Esophagus squamous epithelium (tissue), 5 donors: Measurements from ENCODE around the gene CDC42SE1. TPM values are rescaled to one million over a fixed set of nuclear protein-coding genes. Genes with fewer than 3 reads are reported as not detected.

Source experiments
- DNase-seq: peaks from one replicate; lab custom pipeline; 2025; lab: John Stamatoyannopoulos, UW
- H3K27ac ChIP-seq, 4 donors: fragments of 200-600 bp; sonication (generic); one replicate each; pipeline ENCODE4 v1.5.1; 2016 to 2019; ENCODE audit warnings: mild to moderate bottlenecking in 1 of 4
- H3K27me3 ChIP-seq, 4 donors: fragments of 200-600 bp; sonication (generic); 1 replicate in 3 of 4; 2 replicates in 1 of 4; pipeline versions ENCODE4 v1.5.1 to v1.6.0; 2017 to 2021; ENCODE audit warnings: antibody characterized with exemption in 1 of 4
- H3K36me3 ChIP-seq, 3 donors: fragments of 200-600 bp; sonication (generic); one replicate each; pipeline ENCODE4 v1.5.1; 2016 to 2019
- H3K4me1 ChIP-seq, 3 donors: fragments of 200-600 bp; sonication (generic); one replicate each; pipeline ENCODE4 v1.5.1; 2017 to 2019
- H3K4me3 ChIP-seq, 4 donors: fragments of 200-600 bp; sonication (generic); 1 replicate in 3 of 4; 2 replicates in 1 of 4; pipeline ENCODE4 v1.5.1; 2016 to 2019; ENCODE audit warnings: mild to moderate bottlenecking in 2 of 4, moderate library complexity in 1 of 4
- H3K9me3 ChIP-seq, 3 donors: fragments of 200-600 bp; sonication (generic); one replicate each; pipeline ENCODE4 v1.5.1; 2016 to 2019
- POLR2A ChIP-seq, 4 donors: fragments of 450-650 bp; IDR thresholded peaks; one replicate each; pipeline ENCODE4 v1.6.1; 2017; ENCODE audit warnings: antibody characterized with exemption in 4 of 4, mild to moderate bottlenecking in 4 of 4, moderate library complexity in 3 of 4
- WGBS, 2 donors: methylation state at CpG; one replicate each; pipeline ENCODE4 v1.1.5; 2018; 5-methylcytosine and 5-hydroxymethylcytosine counted together
- intact Hi-C: fragments of 100-400 bp; cut with DNase I; formaldehyde crosslinking; loops from one replicate; pipeline ENCODE4 v1.15.0; 2022
- total RNA-seq, 4 donors: library from RNA; depleted of rRNA; stranded (reverse); fragments of >200 nt; gene quantifications; one replicate each; pipeline ENCODE4 v1.1.0, GENCODE V29; 2016
- TF ChIP-seq, protein P1 (sequence below), 6 experiments: fragments of 450-650 bp in 4 of 6; fragments of 200-600 bp in 2 of 6; sonication (generic) in 2 of 6; IDR thresholded peaks; one replicate each; pipeline ENCODE4 v1.5.1; 2016 to 2019; ENCODE audit warnings: antibody characterized with exemption in 6 of 6, mild to moderate bottlenecking in 4 of 6, moderate library complexity in 4 of 6
- donor health status: DM: yes; HTN: yes; CAD: no.

CDC42SE1 gene
- total RNA-seq, 4 donors from 2014 or later = 86.7 to 128 (median 115) TPM

DNA sequence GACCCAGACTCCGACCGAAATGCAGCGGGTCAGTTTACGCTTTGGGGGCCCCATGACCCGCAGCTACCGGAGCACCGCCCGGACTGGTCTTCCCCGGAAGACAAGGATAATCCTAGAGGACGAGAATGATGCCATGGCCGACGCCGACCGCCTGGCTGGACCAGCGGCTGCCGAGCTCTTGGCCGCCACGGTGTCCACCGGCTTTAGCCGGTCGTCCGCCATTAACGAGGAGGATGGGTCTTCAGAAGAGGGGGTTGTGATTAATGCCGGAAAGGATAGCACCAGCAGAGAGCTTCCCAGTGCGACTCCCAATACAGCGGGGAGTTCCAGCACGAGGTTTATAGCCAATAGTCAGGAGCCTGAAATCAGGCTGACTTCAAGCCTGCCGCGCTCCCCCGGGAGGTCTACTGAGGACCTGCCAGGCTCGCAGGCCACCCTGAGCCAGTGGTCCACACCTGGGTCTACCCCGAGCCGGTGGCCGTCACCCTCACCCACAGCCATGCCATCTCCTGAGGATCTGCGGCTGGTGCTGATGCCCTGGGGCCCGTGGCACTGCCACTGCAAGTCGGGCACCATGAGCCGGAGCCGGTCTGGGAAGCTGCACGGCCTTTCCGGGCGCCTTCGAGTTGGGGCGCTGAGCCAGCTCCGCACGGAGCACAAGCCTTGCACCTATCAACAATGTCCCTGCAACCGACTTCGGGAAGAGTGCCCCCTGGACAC, 11.3 kb downstream of the CDC42SE1 start:
- TF ChIP-seq, protein P1, sequence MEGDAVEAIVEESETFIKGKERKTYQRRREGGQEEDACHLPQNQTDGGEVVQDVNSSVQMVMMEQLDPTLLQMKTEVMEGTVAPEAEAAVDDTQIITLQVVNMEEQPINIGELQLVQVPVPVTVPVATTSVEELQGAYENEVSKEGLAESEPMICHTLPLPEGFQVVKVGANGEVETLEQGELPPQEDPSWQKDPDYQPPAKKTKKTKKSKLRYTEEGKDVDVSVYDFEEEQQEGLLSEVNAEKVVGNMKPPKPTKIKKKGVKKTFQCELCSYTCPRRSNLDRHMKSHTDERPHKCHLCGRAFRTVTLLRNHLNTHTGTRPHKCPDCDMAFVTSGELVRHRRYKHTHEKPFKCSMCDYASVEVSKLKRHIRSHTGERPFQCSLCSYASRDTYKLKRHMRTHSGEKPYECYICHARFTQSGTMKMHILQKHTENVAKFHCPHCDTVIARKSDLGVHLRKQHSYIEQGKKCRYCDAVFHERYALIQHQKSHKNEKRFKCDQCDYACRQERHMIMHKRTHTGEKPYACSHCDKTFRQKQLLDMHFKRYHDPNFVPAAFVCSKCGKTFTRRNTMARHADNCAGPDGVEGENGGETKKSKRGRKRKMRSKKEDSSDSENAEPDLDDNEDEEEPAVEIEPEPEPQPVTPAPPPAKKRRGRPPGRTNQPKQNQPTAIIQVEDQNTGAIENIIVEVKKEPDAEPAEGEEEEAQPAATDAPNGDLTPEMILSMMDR (IDR thresholded peaks at IDR 0.05) = peak in 3 of 6 experiments; percentile 41 to 48 (median 47)
- peak in 1 of 4 donors; percentile 33 for TF ChIP-seq POLR2A (IDR thresholded peaks at IDR 0.05)
- Histone ChIP-seq H3K36me3 (peaks cover 6 to 57% (median 16%) of the 10 kb centered on the region in 3 donors), H3K27me3 (no peaks in the 10 kb centered on the region), H3K4me3 (peak overlapping the region; percentile 45 to 74 (median 72)), H3K4me1 (peaks cover 10 to 50% (median 14%) of the 10 kb centered on the region in 3 donors), H3K27ac (peak overlapping the region; percentile 79 to 94 (median 88)), H3K9me3 (no peaks in the 10 kb centered on the region)
- 2 to 3% methylated on average over 5 to 13 of the region's 48 CpGs for WGBS, 2 donors
- intact Hi-C loops = no loop called here
- DNase-seq = no peak

DNA sequence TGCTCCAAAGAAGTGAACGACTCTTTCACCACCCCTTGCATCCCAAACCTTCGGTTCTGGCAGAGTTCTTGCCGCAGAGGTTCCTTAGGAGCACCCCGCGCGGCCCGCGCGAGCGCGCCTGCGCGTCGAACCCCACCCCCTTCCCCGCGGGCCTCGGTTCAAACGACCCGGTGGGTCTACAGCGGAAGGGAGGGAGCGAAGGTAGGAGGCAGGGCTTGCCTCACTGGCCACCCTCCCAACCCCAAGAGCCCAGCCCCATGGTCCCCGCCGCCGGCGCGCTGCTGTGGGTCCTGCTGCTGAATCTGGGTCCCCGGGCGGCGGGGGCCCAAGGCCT, 11.9 kb downstream of the CDC42SE1 start, which contains the start of gene C1orf56:
Gene C1orf56, plus strand, starts transcription at position 161 of the 334 bp plus-strand sequence. Its CDS starts 97 bp downstream, at position 258.
- no peaks in the 10 kb centered on the region for H3K27me3 ChIP-seq
- H3K4me3 ChIP-seq = peak within 1 kb of the TSS; percentile 45 to 74 (median 72)
- H3K27ac ChIP-seq = peak within 1 kb of the TSS; percentile 79 to 94 (median 88)
- peaks cover 10 to 49% (median 14%) of the 10 kb centered on the region in 3 donors for H3K4me1 ChIP-seq
- H3K9me3 ChIP-seq = no peaks in the 10 kb centered on the region
- DNase-seq = no peak
- intact Hi-C loops = no loop called here
- WGBS, 2 donors = 0% methylated on average over 1 to 7 of the region's 29 CpGs
- H3K36me3 ChIP-seq = peaks cover under 1 to 57% (median 10%) of the 10 kb centered on the region in 3 donors
- peak in 2 of 4 donors; percentile 45 to 63 for TF ChIP-seq POLR2A (IDR thresholded peaks at IDR 0.05)
- TF ChIP-seq, protein P1 (IDR thresholded peaks at IDR 0.05) = no peak

DNA sequence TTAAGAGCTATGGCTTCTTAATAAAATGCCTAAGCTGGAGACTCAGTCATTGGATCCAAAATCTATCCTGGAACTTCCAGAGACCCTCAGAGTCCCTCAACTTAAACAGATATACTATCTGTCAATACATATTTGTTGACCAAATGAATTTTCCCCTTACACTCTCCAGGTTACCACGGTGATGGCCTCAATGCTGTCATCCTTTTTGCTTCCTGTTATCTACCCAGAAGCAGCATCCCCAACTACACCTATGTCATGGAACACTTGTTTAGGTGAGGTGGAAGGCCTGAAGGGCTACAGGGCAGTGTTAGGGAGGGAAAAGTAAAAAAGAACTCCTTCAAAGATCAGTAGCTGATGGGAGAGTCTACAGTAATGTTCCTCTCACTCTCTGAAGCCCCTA, 16.3 kb downstream of the CDC42SE1 start:
- no peak for TF ChIP-seq POLR2A (IDR thresholded peaks at IDR 0.05)
- TF ChIP-seq, protein P1 (IDR thresholded peaks at IDR 0.05) = no peak
- WGBS, 2 donors = 100% methylated on average over 1 of the region's 1 CpG; no CpG with 5 or more reads in 1 of the 2 donors
- H3K9me3 ChIP-seq = no peaks in the 10 kb centered on the region
- H3K27me3 ChIP-seq = no peaks in the 10 kb centered on the region
- H3K4me3 ChIP-seq = no peak overlapping the region
- H3K4me1 ChIP-seq = peaks cover 5 to 18% (median 5%) of the 10 kb centered on the region in 3 donors
- peaks cover 0 to 80% (median 0%) of the 10 kb centered on the region in 3 donors for H3K36me3 ChIP-seq
- no peak overlapping the region for H3K27ac ChIP-seq
- DNase-seq = no peak
- intact Hi-C loops = no loop called here

DNA sequence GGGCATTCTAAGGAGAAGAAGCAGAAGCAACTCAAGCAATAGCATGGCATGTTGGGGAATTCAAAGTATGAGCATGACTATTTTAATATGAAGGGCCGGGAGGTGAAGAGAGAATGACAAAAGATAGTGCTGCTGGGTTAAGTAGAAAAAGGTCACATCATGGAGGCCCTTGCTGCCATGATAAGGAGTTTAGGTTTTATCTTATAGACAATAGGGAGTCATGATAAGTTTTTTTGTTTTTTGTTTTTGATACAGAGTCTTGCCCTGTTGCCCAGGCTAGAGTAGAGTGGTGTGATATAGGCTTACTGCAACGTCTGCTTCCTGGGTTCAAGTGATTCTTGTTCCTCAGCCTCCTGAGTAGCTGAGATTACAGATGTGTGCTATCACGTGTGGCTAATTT, 19.9 kb downstream of the CDC42SE1 start:
- Histone ChIP-seq H3K27me3 (no peaks in the 10 kb centered on the region), H3K4me3 (no peak overlapping the region), H3K27ac (no peak overlapping the region), H3K36me3 (peaks cover 0 to 74% (median 0%) of the 10 kb centered on the region in 3 donors), H3K9me3 (no peaks in the 10 kb centered on the region), H3K4me1 (peaks cover 0 to 29% (median 0%) of the 10 kb centered on the region in 3 donors)
- no peak for DNase-seq
- 91% methylated on average over 3 of the region's 3 CpGs for WGBS, 2 donors
- intact Hi-C loops = no loop called here
- TF ChIP-seq, protein P1 (IDR thresholded peaks at IDR 0.05) = no peak
- no peak for TF ChIP-seq POLR2A (IDR thresholded peaks at IDR 0.05)

DNA sequence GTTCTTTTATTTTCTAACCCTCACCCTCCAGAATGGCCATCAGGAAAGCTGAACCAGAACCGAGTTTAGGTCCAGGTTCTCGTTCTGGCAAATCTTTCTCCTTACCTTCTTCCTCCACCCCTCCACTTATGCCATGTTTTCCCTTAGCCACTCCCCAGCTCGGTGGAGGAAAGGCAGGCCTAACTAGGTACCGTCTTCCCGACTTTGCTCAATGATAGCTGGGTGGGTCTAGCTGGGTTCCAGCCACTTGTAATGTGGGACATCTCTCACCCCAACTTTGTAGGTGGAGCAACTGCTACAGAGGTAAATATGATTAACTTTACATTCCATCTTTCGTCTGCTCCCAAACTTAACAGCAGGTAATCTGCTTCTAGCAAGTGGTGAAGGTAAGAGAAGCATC, 22.4 kb downstream of the CDC42SE1 start:
- intact Hi-C loops = no loop called here
- no peak for TF ChIP-seq POLR2A (IDR thresholded peaks at IDR 0.05)
- TF ChIP-seq, protein P1 (IDR thresholded peaks at IDR 0.05) = no peak
- no peak for DNase-seq
- Histone ChIP-seq H3K9me3 (no peaks in the 10 kb centered on the region), H3K4me3 (peak overlapping the region; percentile 13 to 43 (median 40)), H3K27ac (peak overlapping the region; percentile 28 to 90 (median 78)), H3K4me1 (peaks cover 0 to 40% (median 0%) of the 10 kb centered on the region in 3 donors), H3K27me3 (no peaks in the 10 kb centered on the region), H3K36me3 (peaks cover 0 to 72% (median 3%) of the 10 kb centered on the region in 3 donors)
- 45 to 60% methylated on average over 6 of the region's 6 CpGs for WGBS, 2 donors
